Measurements from ENCODE around the gene ZNF423. TPM values are rescaled to one million over a fixed set of nuclear protein-coding genes. Genes with fewer than 3 reads are reported as not detected.

ZNF423 gene
- polyA plus RNA-seq, 1 donor from 2014 or later, result 4.5 TPM

DNA sequence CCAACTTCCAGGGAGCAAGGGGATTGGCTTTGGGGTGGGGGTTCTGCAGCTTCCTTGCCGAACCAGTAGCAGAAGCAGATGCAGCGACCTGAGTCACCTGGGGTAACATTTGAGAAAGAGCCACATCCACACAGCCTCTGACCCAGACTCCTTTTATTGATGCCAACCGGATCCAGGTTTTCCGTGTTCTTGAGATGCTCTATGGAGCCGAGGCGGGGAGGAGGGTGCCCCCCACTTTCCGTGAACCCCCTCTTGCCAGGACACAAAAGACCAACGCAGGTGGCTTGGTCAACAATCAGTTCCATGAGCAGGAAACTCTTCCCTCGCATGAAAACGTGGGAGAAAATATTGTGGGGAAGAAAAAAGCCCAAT lies 356.5 kb downstream of the ZNF423 start:
- H3K9ac ChIP-seq (ENCODE audit: low read length), result no peak overlapping the region
- H3K4me3 ChIP-seq (ENCODE audit: low read length), result no peak overlapping the region
- no peaks in the 10 kb centered on the region for H3K36me3 ChIP-seq (ENCODE audit: insufficient read depth, low read length)
- no peaks in the 10 kb centered on the region for H3K9me2 ChIP-seq (ENCODE audit: insufficient read depth, low read length)
- no peaks in the 10 kb centered on the region for H3K79me2 ChIP-seq (replicated peaks; ENCODE audit: insufficient read depth, low read length)
- H3K27ac ChIP-seq (ENCODE audit: low read length), result no peak overlapping the region
- no peaks in the 10 kb centered on the region for H4K20me1 ChIP-seq (ENCODE audit: insufficient read depth)
- H3F3A ChIP-seq (ENCODE audit: insufficient read depth, low read length, poor library complexity, severe bottlenecking), result no peaks in the 10 kb centered on the region
- no peak overlapping the region for H2AFZ ChIP-seq (ENCODE audit: low read depth, low read length)
- TF ChIP-seq RAD21 (conservative IDR thresholded peaks at IDR 0.05) (no peak), TAF1 (IDR thresholded peaks at IDR 0.05; ENCODE audit: low read depth) (no peak), SMC3 (conservative IDR thresholded peaks at IDR 0.05; ENCODE audit: poor library complexity) (no peak), MXI1 (conservative IDR thresholded peaks at IDR 0.05; ENCODE audit: poor library complexity, severe bottlenecking) (no peak), EZH2 (IDR thresholded peaks at IDR 0.05; ENCODE audit: borderline replicate concordance, insufficient read depth, low read length, poor library complexity, severe bottlenecking) (no peak)
- TF ChIP-seq, protein P1, sequence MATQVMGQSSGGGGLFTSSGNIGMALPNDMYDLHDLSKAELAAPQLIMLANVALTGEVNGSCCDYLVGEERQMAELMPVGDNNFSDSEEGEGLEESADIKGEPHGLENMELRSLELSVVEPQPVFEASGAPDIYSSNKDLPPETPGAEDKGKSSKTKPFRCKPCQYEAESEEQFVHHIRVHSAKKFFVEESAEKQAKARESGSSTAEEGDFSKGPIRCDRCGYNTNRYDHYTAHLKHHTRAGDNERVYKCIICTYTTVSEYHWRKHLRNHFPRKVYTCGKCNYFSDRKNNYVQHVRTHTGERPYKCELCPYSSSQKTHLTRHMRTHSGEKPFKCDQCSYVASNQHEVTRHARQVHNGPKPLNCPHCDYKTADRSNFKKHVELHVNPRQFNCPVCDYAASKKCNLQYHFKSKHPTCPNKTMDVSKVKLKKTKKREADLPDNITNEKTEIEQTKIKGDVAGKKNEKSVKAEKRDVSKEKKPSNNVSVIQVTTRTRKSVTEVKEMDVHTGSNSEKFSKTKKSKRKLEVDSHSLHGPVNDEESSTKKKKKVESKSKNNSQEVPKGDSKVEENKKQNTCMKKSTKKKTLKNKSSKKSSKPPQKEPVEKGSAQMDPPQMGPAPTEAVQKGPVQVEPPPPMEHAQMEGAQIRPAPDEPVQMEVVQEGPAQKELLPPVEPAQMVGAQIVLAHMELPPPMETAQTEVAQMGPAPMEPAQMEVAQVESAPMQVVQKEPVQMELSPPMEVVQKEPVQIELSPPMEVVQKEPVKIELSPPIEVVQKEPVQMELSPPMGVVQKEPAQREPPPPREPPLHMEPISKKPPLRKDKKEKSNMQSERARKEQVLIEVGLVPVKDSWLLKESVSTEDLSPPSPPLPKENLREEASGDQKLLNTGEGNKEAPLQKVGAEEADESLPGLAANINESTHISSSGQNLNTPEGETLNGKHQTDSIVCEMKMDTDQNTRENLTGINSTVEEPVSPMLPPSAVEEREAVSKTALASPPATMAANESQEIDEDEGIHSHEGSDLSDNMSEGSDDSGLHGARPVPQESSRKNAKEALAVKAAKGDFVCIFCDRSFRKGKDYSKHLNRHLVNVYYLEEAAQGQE (IDR thresholded peaks at IDR 0.05; ENCODE audit: borderline replicate concordance), result no peak
- TF ChIP-seq, protein P2, sequence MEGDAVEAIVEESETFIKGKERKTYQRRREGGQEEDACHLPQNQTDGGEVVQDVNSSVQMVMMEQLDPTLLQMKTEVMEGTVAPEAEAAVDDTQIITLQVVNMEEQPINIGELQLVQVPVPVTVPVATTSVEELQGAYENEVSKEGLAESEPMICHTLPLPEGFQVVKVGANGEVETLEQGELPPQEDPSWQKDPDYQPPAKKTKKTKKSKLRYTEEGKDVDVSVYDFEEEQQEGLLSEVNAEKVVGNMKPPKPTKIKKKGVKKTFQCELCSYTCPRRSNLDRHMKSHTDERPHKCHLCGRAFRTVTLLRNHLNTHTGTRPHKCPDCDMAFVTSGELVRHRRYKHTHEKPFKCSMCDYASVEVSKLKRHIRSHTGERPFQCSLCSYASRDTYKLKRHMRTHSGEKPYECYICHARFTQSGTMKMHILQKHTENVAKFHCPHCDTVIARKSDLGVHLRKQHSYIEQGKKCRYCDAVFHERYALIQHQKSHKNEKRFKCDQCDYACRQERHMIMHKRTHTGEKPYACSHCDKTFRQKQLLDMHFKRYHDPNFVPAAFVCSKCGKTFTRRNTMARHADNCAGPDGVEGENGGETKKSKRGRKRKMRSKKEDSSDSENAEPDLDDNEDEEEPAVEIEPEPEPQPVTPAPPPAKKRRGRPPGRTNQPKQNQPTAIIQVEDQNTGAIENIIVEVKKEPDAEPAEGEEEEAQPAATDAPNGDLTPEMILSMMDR (IDR thresholded peaks at IDR 0.05; ENCODE audit: poor library complexity, severe bottlenecking), result no peak
- H3K27me3 ChIP-seq (ENCODE audit: insufficient read depth, low read depth, low read length), result no peaks in the 10 kb centered on the region
- no peaks in the 10 kb centered on the region for H3K9me3 ChIP-seq (ENCODE audit: low read length)
- H3K4me2 ChIP-seq (ENCODE audit: low read length), result no peak overlapping the region

DNA sequence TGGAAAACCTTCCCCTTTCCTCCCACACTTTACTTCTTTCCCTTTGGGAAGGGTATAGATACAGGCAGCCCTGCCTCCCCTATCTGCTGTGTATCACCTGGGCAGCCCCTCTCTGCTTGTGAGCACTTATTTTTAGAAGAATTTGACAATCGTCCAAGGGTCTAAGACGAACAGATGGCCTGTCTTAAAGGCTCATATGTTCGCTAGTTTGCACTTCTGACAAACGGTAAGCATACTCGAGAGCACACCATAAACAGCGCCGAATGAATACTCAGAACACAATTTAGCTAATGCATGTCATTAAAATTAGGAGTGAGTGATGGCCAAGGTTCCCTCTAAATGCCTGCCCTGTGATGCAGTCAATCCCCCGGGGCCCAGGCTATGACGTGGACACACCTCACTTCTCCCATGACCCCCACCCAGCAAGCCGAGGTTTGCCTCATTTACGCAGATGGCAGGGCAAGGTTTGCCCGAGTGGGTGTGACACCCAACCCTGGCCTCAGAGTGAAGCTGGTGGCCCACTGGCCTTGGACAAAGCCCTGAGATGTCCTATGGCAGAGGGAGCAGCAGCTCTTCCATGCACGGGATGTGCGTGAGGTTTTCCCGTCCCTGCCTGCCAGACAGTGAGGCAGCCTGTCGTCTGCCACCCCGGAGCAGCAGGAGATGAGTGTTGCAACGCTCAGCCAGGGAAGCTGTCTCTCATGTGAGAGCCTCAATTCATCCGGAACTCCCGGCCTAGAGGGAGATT lies 357.1 kb downstream of the ZNF423 start:
- no peaks in the 10 kb centered on the region for H3K79me2 ChIP-seq (replicated peaks; ENCODE audit: insufficient read depth, low read length)
- no peak overlapping the region for H3K4me3 ChIP-seq (ENCODE audit: low read length)
- no peak for TF ChIP-seq EZH2 (IDR thresholded peaks at IDR 0.05; ENCODE audit: borderline replicate concordance, insufficient read depth, low read length, poor library complexity, severe bottlenecking)
- TF ChIP-seq, protein P1 (IDR thresholded peaks at IDR 0.05; ENCODE audit: borderline replicate concordance), result peak; percentile 69
- H3K9ac ChIP-seq (ENCODE audit: low read length), result no peak overlapping the region
- no peaks in the 10 kb centered on the region for H3K36me3 ChIP-seq (ENCODE audit: insufficient read depth, low read length)
- H3F3A ChIP-seq (ENCODE audit: insufficient read depth, low read length, poor library complexity, severe bottlenecking), result no peaks in the 10 kb centered on the region
- no peak overlapping the region for H3K4me2 ChIP-seq (ENCODE audit: low read length)
- H2AFZ ChIP-seq (ENCODE audit: low read depth, low read length), result no peak overlapping the region
- no peaks in the 10 kb centered on the region for H3K9me2 ChIP-seq (ENCODE audit: insufficient read depth, low read length)
- no peaks in the 10 kb centered on the region for H3K9me3 ChIP-seq (ENCODE audit: low read length)
- H3K27me3 ChIP-seq (ENCODE audit: insufficient read depth, low read depth, low read length), result no peaks in the 10 kb centered on the region
- no peak overlapping the region for H3K27ac ChIP-seq (ENCODE audit: low read length)
- no peaks in the 10 kb centered on the region for H4K20me1 ChIP-seq (ENCODE audit: insufficient read depth)
